C4-2B (cell line): ENCODE results near the gene GNAT3.

ENCODE experiments used
- CTCF ChIP-seq: fragments of 450-650 bp; conservative IDR thresholded peaks from 2 replicates; pipeline ENCODE4 v1.5.1; 2017; ENCODE audit warnings: mild to moderate bottlenecking
- ZFX ChIP-seq: fragments of 450-650 bp; IDR thresholded peaks from 2 replicates; pipeline ENCODE4 v1.6.1; 2017

DNA sequence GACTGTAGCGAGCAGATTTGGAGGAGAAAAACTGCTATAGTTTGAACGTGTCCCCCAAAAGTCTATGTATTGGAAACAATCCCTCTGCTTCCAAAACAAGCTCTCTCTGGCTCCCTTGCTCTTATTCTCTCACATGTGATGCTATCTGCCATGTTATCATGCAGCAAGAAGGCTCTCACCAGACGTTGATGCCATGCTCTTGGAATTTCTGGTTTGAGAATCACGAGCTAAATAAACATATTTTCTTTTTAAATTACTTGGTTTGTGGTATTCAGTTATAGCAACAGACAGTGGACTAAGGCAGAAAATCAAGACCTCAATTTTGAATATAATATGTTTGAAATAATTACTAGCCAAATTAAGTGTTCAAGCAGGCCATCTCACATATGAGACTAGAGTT, 17.5 kb upstream of the GNAT3 start:
- TF ChIP-seq CTCF (no peak), ZFX (no peak)
